ENCODE measurements around the gene CHMP4B.
A peak's percentile ranks its signal among the peaks of the same experiment; 100 is the strongest.
"Not testable (repeated sequence)": the region's sequence is repeated elsewhere in the genome, so short reads cannot be mapped to it uniquely, and the experiment has no call there.

The CHMP4B gene

DNA sequence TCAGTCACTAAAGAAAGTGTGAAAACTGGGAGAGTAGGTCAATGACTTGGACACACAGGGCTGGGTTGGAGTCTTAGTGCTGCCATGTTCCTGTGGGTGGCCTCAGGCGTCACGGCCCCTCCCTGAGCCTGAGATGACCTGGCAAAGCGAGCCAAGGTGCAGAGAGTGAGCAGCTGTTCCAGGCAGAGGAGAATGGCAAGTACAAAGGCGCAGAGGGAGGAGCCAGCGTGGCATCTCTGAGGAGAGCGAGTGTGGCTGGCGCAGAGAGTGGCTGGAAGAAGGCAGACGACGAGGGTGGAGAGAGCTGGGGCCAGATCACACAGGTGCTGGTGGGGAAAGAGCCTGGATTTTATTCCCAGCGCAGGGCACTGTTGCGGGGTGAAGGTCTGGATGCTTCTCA lies 20.6 kb upstream of the CHMP4B start:
- DNase-seq = no peak

DNA sequence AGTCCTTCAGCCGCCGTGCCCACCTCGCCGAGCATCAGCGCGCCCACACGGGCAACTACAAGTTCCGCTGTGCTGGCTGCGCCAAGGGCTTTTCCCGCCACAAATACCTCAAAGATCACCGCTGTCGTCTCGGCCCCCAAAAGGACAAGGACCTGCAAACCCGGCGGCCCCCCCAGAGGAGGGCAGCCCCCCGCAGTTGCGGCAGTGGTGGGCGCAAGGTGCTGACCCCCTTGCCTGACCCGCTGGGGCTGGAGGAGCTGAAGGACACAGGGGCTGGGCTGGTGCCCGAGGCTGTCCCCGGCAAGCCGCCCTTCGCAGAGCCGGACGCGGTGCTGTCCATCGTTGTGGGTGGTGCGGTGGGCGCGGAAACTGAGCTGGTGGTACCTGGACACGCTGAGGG lies 20.1 kb upstream of the CHMP4B start:
- no peak for DNase-seq

DNA sequence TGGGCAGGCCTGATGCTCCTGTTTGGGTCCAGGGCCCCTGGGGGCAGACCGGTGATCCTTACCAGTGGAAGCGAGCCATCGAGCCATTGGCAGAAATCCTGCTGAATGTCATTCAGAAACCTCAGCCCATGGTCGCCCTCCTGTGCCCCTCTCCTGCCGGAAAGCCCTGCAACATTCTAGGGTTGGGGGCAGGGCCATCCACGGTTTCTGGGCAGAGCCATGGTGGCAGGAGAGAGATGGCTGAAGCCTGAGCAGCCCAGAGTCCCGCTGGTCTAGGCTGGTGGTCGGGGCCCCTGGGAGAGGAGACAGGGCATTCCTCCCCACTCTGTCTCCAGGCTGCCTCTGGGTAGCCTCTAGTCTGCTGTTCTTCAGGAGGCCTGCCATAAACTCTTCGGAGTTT lies 19.6 kb upstream of the CHMP4B start:
- DNase-seq = no peak

DNA sequence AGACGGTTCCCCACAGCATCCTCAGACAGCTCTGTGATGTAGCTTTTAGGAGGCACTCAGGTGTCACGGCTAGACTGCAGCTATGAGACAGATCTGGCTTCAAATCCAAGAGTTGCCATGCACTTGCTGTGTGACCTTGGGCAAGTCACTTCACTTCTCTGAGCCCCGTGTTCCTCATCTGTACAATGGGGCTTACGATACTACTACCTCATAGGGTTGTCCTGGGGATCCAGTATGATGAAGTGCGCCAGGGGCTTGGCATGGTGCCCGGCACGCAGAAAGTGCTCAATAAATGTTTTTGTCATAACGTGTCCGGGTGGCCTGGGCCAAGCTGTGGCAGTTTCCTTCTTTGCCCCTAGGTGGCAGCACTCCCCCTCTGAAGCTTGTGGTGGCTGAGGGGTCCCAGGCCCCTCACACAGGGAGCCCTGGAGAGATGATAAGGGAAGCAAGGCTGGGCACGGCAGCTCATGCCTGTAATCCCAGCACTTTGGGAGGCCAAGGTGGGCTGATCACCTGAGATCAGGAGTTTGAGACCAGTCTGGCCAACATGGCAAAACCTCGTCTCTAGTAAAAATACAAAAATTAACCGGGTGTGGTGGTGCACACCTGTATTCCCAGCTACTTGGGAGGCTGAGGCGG lies 19.1 kb upstream of the CHMP4B start:
- peak; percentile 34 to 48 for DNase-seq

DNA sequence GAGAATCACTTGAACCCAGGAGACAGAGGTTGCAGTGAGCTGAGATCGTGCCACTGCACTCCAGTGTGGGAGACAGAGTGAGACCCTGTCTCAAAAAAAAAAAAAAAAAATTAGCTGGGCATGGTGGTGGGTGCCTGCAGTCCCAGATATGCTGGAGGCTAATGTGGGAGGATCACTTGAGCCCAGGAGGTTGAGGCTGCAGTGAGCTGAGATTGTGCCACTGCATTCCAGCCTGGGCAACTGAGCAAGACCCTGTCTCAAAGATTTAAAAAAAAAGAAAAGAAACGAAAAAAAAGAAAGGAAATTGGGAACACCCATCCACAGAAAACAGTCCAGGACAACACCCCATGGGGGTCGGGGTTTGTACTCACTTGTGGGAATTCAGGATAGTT lies 18.6 kb upstream of the CHMP4B start:
- not testable (repeated sequence) for DNase-seq

DNA sequence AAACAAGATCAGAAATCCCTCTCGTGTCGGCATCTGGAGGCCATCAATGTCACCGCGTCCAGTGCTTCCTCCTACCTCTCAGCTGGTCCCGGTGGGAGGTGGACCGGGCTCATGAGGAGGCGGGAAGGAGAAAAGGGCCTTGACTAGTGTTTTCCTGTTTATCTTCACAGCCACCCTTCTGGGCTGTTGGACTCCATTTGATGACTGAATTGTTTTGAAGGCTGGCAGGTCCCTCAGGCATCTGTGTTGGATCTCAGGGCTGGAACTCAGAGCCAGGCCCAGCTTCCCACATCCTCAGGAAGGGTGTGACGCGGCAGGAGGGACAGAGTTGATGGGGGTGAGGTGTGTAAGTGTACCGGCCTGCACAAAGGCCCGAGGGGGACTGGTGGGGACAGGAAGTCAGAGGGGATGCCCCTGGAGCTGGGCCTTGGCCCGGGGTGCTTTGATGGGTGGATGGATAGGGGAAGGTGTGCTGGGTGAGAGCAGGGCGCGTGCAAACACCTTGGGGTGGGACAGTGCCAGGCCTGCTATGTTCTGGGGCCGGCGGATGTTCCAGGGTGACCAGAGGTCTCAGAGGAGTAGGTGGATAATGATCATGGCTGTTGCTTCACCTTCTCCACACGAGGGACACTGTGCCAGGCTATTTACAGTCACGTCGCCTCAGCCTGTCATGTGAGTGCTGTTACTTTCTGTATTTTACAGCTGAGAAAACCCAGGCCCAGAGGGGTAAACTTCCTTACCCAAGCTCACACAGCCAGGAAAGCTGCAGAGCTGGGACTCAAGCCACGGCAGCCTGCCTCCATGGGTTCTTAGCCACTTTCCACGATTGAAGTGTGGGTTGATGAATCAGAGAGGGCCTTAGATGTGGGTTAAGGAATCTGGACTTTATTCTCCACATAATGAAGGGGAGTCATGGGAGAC lies 17.9 kb upstream of the CHMP4B start:
- DNase-seq = no peak

DNA sequence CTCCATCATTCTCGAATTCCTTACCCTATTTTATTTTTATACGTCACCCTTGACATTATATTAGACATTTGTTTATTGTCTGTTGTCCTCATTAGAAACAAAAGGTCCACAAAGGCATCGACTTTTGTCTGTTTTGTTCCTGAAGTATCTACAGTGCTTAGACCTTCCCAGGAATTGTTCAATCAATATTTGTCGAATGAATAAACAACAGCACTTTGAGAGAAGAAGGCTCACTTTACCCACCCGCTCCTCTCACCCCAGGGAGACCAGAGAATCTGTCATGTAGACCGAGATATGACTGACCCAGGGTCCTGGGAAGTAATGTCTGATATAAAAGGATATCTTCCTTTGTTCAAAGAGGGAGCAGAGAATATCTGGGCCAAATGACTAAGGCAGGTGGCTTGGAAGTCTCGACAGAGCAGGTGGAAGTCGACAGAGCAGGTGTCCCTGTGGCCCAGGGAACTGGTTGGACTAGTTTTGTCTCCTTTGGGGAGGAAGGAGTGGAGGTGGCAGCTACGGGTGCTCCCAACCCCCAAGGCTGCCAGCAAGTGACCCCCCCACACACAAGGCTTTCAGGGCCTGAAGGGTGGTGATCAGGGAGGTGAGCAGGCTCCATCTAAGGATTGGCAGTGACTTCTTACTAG lies 14.8 kb upstream of the CHMP4B start:
- no peak for DNase-seq

DNA sequence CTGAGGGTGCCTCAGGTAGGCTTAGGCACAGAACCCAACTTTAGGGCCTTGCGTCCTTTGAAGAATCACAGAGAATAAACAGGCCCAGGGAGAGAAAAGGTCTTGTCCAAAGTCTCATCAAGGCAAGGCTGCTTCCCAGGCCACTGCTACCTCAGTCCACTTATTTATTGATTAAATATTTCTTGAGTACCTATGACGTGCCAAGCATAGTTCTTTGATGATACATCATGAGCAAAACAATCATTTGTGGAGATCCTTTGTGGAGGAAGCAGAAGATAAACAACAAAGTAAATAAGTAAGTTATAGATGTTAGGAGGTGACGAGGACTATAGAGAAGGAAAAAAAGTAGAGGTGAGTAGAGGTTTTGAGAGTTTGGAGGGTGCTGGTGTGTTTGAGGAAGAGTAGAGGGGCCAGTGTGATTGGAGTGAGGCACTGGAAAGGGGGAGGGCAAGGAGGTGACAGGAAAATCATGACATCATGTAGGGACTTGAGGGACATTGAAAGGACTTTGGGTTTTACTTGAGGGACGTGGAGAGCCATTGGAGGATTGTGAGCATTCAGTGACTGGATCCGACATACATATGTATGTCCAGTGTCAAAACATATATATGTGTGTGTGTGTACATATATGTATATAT lies 14.1 kb upstream of the CHMP4B start:
- DNase-seq = no peak

DNA sequence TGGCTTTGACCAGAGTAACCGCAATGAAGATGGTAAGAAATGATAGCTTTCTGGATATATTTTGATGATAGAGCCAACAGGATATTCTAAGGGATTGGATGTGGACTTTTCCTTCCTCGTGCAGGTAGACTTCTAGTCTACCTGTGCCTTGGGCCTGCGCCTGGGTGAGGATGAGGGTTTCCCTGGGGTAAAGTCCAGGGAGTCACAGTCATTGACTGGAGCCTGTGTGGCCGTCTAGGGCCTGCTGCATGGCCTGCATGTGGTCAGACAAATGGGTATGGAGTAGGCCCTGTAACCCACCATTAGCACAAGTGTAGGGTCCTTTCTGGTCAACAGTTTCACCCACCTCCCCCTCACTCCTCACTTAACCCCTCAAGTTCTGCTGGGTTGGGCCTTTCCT lies 12.7 kb upstream of the CHMP4B start:
- DNase-seq = no peak

DNA sequence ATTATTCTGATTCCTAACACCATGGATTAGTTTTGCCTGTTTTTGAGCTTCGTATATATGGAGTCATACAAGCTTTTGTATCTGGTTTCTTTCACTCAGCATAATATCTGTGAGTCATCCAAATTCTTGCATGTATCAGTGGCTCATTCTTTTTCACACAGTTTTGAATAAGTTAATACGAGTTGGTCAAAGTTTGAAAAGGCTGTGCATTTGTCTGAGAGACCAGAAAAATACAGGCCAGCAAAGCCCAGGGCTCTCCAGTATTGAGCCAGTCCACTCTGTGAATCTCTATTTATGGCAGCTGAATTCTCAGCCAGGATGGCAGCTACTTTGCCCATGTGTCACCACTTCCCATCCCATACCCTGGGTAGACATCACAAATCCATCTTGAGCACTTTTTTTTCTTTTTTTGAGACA lies 7.2 kb upstream of the CHMP4B start:
- DNase-seq = no peak

DNA sequence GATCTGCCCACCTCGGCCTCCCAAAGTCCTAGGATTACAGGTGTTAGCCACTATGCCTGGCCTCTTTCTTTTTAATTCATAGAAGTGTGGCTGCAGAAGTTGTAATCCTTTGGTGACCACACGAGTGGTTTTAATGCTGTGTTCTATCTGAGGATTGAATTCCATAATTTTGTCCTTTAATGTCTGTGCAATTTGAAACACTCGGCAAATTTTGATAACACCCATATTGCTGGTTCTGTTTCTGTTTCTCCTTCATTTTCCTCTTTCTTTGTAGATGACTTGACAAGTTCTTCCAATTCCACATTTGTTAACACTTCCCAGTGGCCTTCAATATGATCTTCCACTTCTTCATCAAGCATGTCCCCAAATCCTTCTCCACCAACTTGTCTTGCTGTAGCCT lies 2.8 kb upstream of the CHMP4B start:
- DNase-seq = no peak

DNA sequence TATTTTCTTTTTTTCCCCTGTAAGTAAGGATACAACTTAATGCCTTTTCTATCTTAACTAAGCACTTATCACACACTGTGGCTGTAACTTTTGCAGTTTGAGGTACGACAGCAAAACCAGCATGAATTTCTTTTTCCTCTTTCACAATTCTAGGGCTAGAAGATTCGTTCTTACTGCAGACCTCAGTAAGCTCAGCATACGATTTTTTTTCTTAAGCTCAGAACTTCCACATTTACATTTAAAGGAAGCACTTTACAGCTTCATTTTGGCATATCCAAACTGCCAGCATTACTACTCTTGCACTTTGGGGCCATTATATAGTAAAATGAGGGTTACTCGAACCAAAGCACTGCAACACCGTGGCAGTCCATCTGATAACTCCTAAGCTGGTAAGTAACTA lies 889 bp upstream of the CHMP4B start:
- DNase-seq = no peak

DNA sequence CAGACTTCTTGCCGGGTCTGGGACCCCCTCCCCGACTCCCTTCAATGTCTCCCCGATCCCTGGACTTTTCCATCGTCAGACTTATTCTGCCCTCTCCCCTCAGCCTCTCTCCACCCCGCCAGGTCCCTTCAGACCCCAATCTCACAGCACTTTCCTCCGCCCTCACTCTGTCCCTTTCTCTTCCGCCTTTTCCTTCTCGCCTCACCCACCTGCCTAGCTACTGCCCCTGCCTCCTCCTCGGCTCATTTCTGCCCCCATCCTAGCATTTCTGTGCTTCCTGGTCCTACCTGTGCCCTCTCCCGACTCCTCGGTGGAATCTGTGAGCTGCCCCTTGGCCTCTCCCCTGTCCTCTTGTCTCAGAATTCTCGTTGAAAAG lies 616 bp downstream of the CHMP4B start:
- no peak for DNase-seq

DNA sequence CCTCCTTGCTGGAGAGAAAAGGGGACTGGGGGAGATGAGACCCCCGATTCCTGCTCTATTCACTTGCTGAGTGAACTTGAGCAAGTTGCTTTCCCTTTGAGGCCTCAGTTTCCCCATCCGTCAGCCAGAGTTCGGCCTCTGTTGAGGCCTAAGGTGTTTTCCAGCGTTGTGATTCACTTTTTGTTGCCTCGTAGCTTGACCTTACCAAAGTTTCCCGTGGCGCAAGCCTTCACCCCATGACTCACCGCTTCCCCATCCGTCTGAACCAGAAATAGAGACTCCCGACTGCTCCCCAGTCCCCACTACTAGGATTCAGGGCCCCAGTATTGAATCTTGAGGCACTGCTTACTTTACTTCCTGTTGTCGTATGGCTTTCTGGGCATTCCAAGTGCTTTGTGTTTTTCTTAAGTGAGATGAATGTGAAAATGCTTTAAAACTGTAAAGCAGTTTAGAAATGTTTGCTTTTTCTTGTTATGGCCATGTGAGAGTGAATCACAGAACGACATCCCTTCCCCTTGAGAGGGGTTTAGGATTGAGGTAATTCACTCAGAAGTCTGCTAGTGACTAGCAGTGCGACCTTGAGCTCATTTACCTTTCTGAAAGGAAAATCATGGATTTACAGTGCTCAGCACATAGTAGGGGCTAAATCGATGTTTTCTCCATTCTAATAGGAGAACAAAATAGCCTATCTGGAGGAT lies 1.2 kb downstream of the CHMP4B start:
- DNase-seq = peak in 1 of 2 experiments; percentile 21

DNA sequence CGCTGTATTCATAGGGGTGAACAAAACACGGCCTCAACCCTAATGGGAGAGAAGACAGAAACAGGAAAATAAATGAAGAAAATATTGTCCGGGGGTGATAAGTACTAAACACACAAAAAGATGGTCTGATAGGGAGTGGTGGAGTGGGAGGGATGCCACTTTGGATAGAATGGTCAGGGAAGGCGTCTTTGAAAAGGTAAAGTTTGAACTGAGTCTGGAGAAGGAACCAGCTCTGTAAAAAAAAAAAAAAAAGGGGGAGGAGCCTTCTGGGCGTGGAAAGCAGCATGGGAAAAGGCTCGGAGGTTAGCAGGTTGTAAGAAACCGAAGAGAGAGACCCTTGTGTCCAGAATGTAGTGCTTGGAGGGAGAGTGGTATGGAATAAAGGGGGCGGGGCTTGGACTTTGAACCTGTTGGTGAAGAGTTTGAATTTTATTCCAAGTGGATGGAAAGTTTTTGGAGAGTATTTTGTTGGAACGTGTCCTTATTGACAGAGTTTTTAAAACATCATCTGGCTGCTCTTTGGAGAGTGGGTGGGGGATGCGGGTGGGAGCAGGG lies 1.8 kb downstream of the CHMP4B start:
- no peak for DNase-seq

DNA sequence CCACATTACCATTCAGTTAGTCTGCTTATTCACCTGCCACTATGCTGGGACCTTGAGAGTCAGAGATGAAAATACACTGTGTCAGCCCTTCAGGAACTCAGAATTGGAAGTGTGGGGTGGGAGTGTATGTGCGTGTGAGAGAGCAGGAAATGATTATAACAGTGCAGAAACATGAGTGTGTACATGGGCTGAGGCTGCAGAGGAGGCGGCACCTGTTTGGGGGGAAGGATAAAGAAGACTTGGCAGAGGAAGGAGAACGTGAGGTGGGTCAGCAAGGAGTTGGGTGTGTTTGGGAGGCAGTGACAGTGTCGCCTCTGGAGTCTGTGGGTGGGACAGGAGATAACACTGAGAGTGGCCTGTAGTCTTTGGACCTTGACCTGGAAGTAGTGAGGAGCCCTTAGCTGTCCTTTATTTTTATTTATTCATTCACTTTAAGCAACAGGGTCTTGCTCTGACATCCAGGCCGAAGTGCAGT lies 3.1 kb downstream of the CHMP4B start:
- DNase-seq = no peak

DNA sequence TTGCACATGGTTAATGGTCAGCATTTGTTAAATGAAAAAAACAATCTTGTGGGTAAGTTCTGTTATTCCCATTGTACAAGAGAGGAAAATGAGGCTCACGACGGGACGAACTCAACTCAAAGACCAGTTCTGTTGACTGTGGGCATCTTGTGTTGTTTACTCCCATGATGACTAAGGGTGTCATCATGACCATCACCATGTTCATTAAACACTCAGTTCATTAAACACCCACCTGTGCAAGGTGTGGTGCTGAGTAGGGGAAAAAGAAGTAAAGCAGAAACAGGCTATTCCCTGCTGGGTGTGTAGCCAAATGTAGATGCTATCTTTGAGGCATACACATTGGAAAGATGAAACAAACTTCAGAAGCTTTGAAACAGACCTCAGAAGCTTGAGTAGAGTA lies 4.5 kb downstream of the CHMP4B start:
- no peak for DNase-seq

DNA sequence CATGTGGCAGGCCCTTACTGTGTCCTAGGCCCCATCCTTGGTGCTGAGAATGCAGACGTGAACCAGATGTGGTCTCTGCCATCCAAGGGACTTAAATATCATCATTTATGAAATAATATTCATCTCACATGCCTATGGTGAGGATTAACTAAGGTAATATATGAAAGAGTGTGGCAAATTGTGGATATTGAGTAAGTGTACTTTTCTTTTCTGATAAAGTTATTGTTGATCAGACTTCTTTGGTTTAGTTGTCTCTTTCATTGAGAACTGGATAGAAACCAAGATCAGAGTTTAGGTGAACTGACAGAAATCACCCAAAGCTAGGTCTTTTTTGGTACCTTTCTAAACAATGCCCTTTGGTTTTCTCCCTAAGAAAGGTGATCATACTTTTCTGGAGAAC lies 5.0 kb downstream of the CHMP4B start:
- DNase-seq = no peak

DNA sequence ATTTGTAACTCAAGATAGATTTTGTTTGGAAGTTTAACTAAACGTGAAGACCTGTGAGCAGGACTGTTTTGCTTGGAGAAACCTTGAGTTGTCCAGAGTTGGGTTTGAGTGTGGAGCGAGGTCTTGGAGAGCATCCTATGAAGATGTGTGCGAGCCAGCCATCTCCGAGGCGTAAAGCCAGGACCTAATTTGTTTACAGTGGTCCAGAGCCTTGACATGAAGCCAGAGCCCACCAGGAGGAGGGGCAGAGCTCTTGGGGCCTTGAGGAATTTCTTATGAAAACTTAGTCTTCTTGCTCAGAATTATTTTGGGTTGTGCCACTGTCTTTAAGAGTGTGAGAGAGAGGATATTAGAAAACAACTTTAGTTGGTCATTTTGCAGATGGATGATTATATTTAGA lies 6.3 kb downstream of the CHMP4B start:
- no peak for DNase-seq

DNA sequence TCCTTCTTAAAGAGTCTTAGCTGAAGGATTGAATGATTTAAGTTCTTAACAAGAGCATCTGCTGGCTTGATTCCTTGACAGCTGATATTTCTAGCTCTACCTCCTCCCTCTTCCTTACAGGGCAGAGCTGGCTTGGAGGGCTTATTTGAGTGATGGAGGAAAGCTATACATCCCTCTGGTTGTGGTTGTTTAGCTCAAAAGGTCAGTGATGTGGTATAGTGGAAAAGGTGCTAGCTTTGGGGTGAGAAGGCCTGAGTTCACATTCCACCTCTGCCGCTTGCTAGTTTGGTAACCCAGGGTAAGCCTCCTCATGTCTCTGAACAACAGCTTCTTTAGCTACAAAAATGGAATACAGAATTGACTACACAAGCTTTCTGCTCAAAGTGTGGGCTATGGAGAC lies 8.3 kb downstream of the CHMP4B start:
- no peak for DNase-seq

DNA sequence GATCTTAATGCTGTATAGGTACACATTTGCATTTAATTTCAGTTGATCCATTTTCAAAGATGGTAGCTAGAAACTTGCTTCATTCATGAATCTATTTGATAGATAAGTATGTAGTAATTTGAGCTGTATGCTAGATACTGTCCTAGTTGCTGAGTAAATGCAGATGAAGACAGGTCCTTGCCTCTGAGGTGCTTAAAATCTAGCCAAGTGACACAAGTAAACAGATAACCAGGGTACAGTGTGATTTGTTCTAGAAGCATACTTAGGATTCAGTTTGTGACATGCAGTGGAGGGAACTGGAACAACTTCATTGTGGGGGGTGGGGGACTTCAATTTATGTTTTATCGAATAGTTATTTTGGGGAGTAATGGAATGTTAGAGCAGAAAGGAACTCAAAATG lies 9.2 kb downstream of the CHMP4B start:
- no peak for DNase-seq

DNA sequence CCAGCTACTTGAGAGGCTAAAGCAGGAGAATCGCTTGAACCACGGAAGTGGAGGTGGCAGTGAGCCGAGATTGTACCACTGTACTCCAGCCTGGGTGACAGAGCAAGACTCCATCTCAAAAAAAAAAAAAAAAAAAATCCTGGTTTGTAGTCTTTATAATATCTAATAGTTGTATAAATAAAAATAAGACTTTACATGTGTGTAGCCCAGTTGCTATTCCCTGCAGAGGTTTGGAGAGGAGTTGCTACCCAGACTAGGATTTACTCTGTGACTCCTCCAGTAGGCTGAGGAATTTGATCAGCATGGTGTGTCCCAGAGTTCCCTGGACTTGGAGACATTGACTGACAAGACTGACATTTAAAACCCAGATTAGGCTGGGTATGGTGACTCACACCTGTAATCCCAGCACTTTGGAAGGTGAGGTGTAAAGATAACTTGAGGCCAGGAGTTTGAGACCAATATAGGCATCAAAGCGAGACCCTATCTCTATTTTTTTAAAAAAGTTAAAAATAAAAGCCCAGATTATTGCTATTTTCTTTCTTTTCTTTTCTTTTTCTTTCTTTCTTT lies 10.2 kb downstream of the CHMP4B start:
- no peak for DNase-seq
